Calu3 (cell line): ENCODE measurements around the gene SYT8. TPM values are rescaled to one million over a fixed set of nuclear protein-coding genes. Genes with fewer than 3 reads are reported as not detected.
A peak's percentile ranks its signal among the peaks of the same experiment; 100 is the strongest.

Experiments
- BruUV-seq: library from RNA; stranded (reverse); fragments of 400-500 nt; replicated peaks from 2 replicates; lab custom pipeline; 2021; lab: Mats Ljungman, UMichigan
- CTCF ChIA-PET: fragments of 300-600 bp; sonication (Branson Sonifier 250); formaldehyde crosslinking; loops from one replicate; lab custom pipeline; 2022; ENCODE audit warnings: antibody characterized with exemption; lab: Charles Lee
- DNase-seq: peaks from one replicate; pipeline ENCODE4 v3.0.0; 2022
- H3K27ac Mint-ChIP-seq: one replicate; pipeline ENCODE4 v1.8.0; 2022; ENCODE audit warnings: mixed read lengths; ENCODE audit not compliant: unreplicated experiment
- H3K27me3 Mint-ChIP-seq: one replicate; pipeline ENCODE4 v1.8.0; 2022; ENCODE audit warnings: mixed read lengths; ENCODE audit not compliant: unreplicated experiment
- H3K36me3 Mint-ChIP-seq: one replicate; pipeline ENCODE4 v1.8.0; 2022; ENCODE audit warnings: mild to moderate bottlenecking, moderate library complexity, mixed read lengths; ENCODE audit not compliant: insufficient read depth, unreplicated experiment
- H3K4me1 Mint-ChIP-seq: one replicate; pipeline ENCODE4 v1.8.0; 2022; ENCODE audit warnings: mild to moderate bottlenecking, low read depth, mixed read lengths; ENCODE audit not compliant: unreplicated experiment
- H3K4me3 Mint-ChIP-seq: one replicate; pipeline ENCODE4 v1.8.0; 2022; ENCODE audit warnings: mild to moderate bottlenecking, low read depth, moderate library complexity, mixed read lengths; ENCODE audit not compliant: unreplicated experiment
- H3K9me3 Mint-ChIP-seq: one replicate; pipeline ENCODE4 v1.8.0; 2022; ENCODE audit warnings: low read depth, mixed read lengths; ENCODE audit not compliant: unreplicated experiment
- CTCF ChIP-seq: fragments of 200-600 bp; IDR thresholded peaks from one replicate; pipeline ENCODE4 v1.8.0; 2022; ENCODE audit warnings: antibody characterized with exemption; ENCODE audit not compliant: unreplicated experiment
- intact Hi-C: fragments of 100-400 bp; cut with micrococcal nuclease; formaldehyde crosslinking; loops from one replicate; pipeline ENCODE4 v1.10.0; 2022; ENCODE audit not compliant: unreplicated experiment
- total RNA-seq: library from RNA; stranded (reverse); gene quantifications from 2 replicates; pipeline ENCODE4 v1.2.3, GENCODE V29; 2022

The SYT8 gene
- total RNA-seq, 1 experiment from 2014 or later = 7.1 TPM

DNA sequence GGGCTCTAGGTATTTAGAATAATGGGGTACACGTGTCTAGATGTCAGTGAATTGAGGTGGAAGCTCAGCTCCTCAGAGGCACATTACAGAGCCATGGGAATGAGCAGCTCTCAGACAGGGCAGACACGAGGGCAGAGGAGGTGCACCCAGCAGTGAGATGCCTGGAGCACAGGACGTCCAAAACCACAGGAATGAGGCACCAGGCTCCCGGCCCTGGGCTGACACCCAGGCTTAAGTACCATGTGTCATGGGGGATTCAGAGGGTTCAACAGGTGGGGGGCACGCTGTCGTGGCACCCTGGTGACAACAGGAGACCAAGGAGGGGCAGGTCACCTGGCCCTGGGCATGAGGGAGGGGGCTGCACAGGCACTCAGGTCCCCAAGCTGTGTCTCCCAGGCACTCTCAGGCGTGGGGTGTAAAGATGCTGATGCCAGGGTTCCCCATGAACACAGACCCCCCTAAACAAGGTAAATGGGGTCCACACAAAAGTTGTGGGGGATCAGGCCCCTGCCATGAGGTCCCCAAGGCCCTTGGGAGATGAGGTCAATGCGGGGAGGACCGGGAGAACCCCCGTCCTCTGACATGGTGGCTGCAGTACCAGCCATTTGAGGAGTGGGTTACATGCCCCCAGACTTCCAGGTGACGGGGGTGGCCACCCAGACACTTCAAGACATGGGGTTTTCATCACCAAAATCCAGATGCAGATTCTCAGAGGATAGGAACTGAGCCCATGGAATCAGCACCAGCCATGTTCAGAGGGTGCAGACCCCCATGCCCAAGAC is 5.6 kb upstream of the SYT8 start:
- no peak for TF ChIP-seq CTCF
- intact Hi-C loops = no loop called here
- CTCF ChIA-PET = interaction anchor here (1.0 to 5.7 kb wide), 6 partner anchors 67 to 283 kb away, joined by 3 to 117 read pairs (median 4); partner anchors contain the start of gene TNNT3
- H3K9me3 Mint-ChIP-seq = no peaks in the 10 kb centered on the region
- peaks cover 71% of the 10 kb centered on the region for H3K4me1 Mint-ChIP-seq
- H3K27ac Mint-ChIP-seq = peak overlapping the region; percentile 77
- BruUV-seq = no TSS peak
- H3K27me3 Mint-ChIP-seq = no peaks in the 10 kb centered on the region
- peak; percentile 72 for DNase-seq
- peaks cover 40% of the 10 kb centered on the region for H3K36me3 Mint-ChIP-seq
- peak overlapping the region; percentile 36 for H3K4me3 Mint-ChIP-seq

DNA sequence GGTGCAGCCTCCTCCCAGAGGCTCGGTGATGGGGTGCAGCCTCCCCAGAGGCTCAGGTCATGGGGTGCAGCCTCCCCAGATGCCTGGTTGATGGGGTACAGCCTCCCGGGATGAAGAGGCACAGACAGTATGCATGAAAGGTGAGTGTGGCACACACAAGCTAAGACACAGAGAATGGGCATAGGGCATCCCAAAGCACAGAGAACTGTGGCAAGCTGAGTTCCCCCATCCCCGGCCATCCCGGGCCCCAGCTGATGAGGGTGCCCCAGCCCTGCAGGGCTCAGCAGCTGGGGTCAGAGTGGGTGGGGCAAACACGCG is 4.8 kb upstream of the SYT8 start:
- no TSS peak for BruUV-seq
- no peak for TF ChIP-seq CTCF
- CTCF ChIA-PET = interaction anchor here (0.8 to 5.7 kb wide), 5 partner anchors 67 to 513 kb away, joined by 3 to 117 read pairs (median 4); partner anchors contain the start of gene TNNT3
- Mint-ChIP-seq H3K27me3 (no peaks in the 10 kb centered on the region), H3K4me3 (no peak overlapping the region), H3K4me1 (peaks cover 77% of the 10 kb centered on the region), H3K36me3 (peaks cover 43% of the 10 kb centered on the region), H3K9me3 (no peaks in the 10 kb centered on the region), H3K27ac (no peak overlapping the region)
- intact Hi-C loops = loop anchor here (5.0 kb wide), 2 partner anchors 53 to 68 kb away; partner anchors contain the start of gene CTSD
- no peak for DNase-seq

DNA sequence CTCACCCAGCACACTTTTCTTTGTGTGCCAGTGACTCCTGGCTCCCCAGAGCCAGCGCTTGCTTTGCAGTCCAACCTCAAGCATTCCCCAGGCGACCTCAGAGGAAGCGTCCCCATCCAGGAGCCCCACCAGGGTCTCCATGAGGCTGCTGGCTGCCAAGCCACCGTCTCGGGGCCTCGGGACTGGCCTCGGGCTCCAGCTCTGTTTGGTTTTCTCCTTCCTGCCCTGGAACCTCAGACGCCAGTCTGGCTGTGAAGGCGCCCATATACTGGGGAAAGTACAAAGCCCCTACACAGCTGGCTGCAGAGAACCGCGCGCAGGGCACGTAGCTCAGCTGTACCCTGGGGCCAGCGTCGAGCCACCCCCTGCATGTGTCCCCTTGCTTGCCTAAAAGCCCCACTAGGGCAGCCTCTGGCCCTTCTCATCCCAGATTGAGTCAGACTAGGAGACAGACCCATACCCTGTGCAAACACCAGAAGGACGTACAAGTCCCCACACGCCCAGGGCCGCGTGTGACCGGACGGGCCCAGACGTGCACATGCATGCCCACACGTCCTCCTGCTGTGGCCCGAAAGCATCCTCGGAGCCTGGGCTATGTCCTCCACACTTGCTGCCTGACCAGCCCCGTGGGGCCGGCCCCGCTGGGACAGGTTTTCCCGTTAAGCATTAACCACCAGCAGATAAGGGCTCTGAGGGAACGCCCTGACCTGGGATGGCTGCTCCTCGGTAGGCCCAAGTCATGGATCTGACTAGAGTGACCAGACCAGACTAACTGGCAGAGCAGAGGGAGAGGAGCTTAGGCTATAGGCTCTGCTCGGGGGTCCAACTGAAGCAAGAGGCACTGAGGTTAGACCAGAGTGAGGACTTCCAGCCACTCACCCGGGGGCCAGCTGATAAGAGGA is 4.2 kb upstream of the SYT8 start:
- H3K36me3 Mint-ChIP-seq = peaks cover 43% of the 10 kb centered on the region
- H3K27me3 Mint-ChIP-seq = no peaks in the 10 kb centered on the region
- intact Hi-C loops = loop anchor here (5.0 kb wide), 2 partner anchors 53 to 68 kb away; partner anchors contain the start of gene CTSD
- CTCF ChIA-PET = interaction anchor here (0.8 to 5.7 kb wide), 6 partner anchors 68 to 514 kb away, joined by 3 to 117 read pairs (median 4); partner anchors contain the start of gene TNNT3
- peak overlapping the region; percentile 91 for H3K27ac Mint-ChIP-seq
- peaks cover 77% of the 10 kb centered on the region for H3K4me1 Mint-ChIP-seq
- DNase-seq = peak; percentile 91
- peak overlapping the region; percentile 47 for H3K4me3 Mint-ChIP-seq
- BruUV-seq = no TSS peak
- no peak for TF ChIP-seq CTCF
- no peaks in the 10 kb centered on the region for H3K9me3 Mint-ChIP-seq
